H9 (cell line): Measurements from ENCODE around the gene LMTK2. TPM values are rescaled to one million over a fixed set of nuclear protein-coding genes. Genes with fewer than 3 reads are reported as not detected.

Experiments used
- DNase-seq: peaks from one replicate; pipeline ENCODE4 v3.0.0-alpha.2; 2017
- H2AFZ ChIP-seq: one replicate; pipeline ENCODE4 v1.6.1; 2013; ENCODE audit warnings: mild to moderate bottlenecking, low read length, control low read depth, moderate library complexity
- H2AK5ac ChIP-seq: 2 replicates; pipeline ENCODE4 v1.6.1; 2013; ENCODE audit warnings: low read length, control low read depth, mixed read lengths; ENCODE audit not compliant: insufficient read length
- H2BK120ac ChIP-seq: one replicate; pipeline ENCODE4 v1.6.1; 2013; ENCODE audit warnings: low read depth, mild to moderate bottlenecking, low read length, control low read depth, inconsistent platforms; ENCODE audit not compliant: poor library complexity, severe bottlenecking
- H2BK12ac ChIP-seq: 2 replicates; pipeline ENCODE4 v1.6.1; 2013; ENCODE audit warnings: low read length, control low read depth, mixed read lengths, low read depth; ENCODE audit not compliant: insufficient read length
- H2BK15ac ChIP-seq: 2 replicates; pipeline ENCODE4 v1.6.1; 2013; ENCODE audit warnings: low read depth, low read length, control low read depth
- H2BK20ac ChIP-seq: one replicate; pipeline ENCODE4 v1.6.1; 2013; ENCODE audit warnings: low read depth, mild to moderate bottlenecking, low read length, control low read depth, inconsistent platforms; ENCODE audit not compliant: poor library complexity, severe bottlenecking
- H2BK5ac ChIP-seq: 2 replicates; pipeline ENCODE4 v1.6.1; 2013; ENCODE audit warnings: low read length, control low read depth, mixed read lengths; ENCODE audit not compliant: insufficient read length
- H3K14ac ChIP-seq: 2 replicates; pipeline ENCODE4 v1.6.1; 2013; ENCODE audit warnings: low read length, control low read depth; ENCODE audit not compliant: insufficient read depth
- H3K18ac ChIP-seq: 2 replicates; pipeline ENCODE4 v1.6.1; 2013; ENCODE audit warnings: low read depth, mild to moderate bottlenecking, mixed read lengths, low read length, control low read depth; ENCODE audit not compliant: insufficient read length
- H3K23ac ChIP-seq: 2 replicates; pipeline ENCODE4 v1.6.1; 2013; ENCODE audit warnings: low read length, control low read depth, mixed read lengths, low read depth; ENCODE audit not compliant: insufficient read length
- H3K23me2 ChIP-seq: 2 replicates; pipeline ENCODE4 v1.6.1; 2013; ENCODE audit warnings: low read depth, mild to moderate bottlenecking, mixed read lengths, low read length, control low read depth; ENCODE audit not compliant: insufficient read length, poor library complexity, severe bottlenecking
- H3K27ac ChIP-seq: 2 replicates; pipeline ENCODE4 v1.5.1; 2013; ENCODE audit warnings: low read length, control low read depth, mixed read lengths, low read depth; ENCODE audit not compliant: insufficient read length
- H3K27me3 ChIP-seq: 2 replicates; pipeline ENCODE4 v1.6.1; 2013; ENCODE audit warnings: low read length, control low read depth, inconsistent platforms; ENCODE audit not compliant: insufficient read depth
- H3K4ac ChIP-seq: 2 replicates; pipeline ENCODE4 v1.6.1; 2013; ENCODE audit warnings: low read depth, mild to moderate bottlenecking, control low read depth, inconsistent platforms, low read length, moderate library complexity
- H3K4me1 ChIP-seq: 2 replicates; pipeline ENCODE4 v1.6.1; 2013; ENCODE audit warnings: low read length, control low read depth, inconsistent platforms; ENCODE audit not compliant: insufficient read depth
- H3K4me2 ChIP-seq: 2 replicates; pipeline ENCODE4 v1.6.1; 2013; ENCODE audit warnings: low read length, control low read depth, mixed read lengths; ENCODE audit not compliant: insufficient read length, insufficient read depth
- H3K56ac ChIP-seq: 2 replicates; pipeline ENCODE4 v1.6.1; 2013; ENCODE audit warnings: low read depth, mild to moderate bottlenecking, mixed read lengths, low read length, control low read depth; ENCODE audit not compliant: insufficient read length
- H3K79me1 ChIP-seq: 2 replicates; pipeline ENCODE4 v1.6.1; 2013; ENCODE audit warnings: low read depth, mild to moderate bottlenecking, moderate library complexity, low read length, control low read depth, inconsistent platforms; ENCODE audit not compliant: insufficient read depth, poor library complexity, severe bottlenecking
- H3K79me2 ChIP-seq: 2 replicates; pipeline ENCODE4 v1.6.1; 2013; ENCODE audit warnings: low read length, control low read depth, inconsistent platforms; ENCODE audit not compliant: insufficient read depth
- H3K9ac ChIP-seq: 2 replicates; pipeline ENCODE4 v1.6.1; 2013; ENCODE audit warnings: low read length, control low read depth, mixed read lengths; ENCODE audit not compliant: insufficient read length; ENCODE audit errors: extremely low read depth
- H3K9me3 ChIP-seq: one replicate; pipeline ENCODE4 v1.6.1; 2013; ENCODE audit warnings: low read depth, low read length, inconsistent platforms; ENCODE audit not compliant: control insufficient read depth
- H3T11ph ChIP-seq: one replicate; pipeline ENCODE4 v1.6.1; 2013; ENCODE audit warnings: mild to moderate bottlenecking, low read length, control low read depth, inconsistent platforms
- H4K20me1 ChIP-seq: one replicate; pipeline ENCODE4 v1.6.1; 2013; ENCODE audit not compliant: control insufficient read depth, insufficient read length, insufficient read depth
- H4K5ac ChIP-seq: 2 replicates; pipeline ENCODE4 v1.6.1; 2013; ENCODE audit warnings: low read depth, mild to moderate bottlenecking, mixed read lengths, low read length, control low read depth; ENCODE audit not compliant: insufficient read length
- H4K8ac ChIP-seq: replicated peaks from 2 replicates; pipeline ENCODE4 v1.6.1; 2013; ENCODE audit warnings: low read length, control low read depth, mixed read lengths, low read depth; ENCODE audit not compliant: insufficient read length
- H4K91ac ChIP-seq: 2 replicates; pipeline ENCODE4 v1.6.1; 2013; ENCODE audit warnings: low read depth, mild to moderate bottlenecking, moderate library complexity, mixed read lengths, low read length, control low read depth; ENCODE audit not compliant: insufficient read length
- H3K27ac Mint-ChIP-seq, 3 experiments: 2 replicates in 2 of 3; 3 replicates in 1 of 3; pipeline ENCODE4 v1.8.0; 2020 to 2021; ENCODE audit warnings: mixed read lengths in 3 of 3, mild to moderate bottlenecking in 1 of 3, moderate library complexity in 1 of 3
- H3K27me3 Mint-ChIP-seq: 2 replicates; pipeline ENCODE4 v1.8.0; 2021; ENCODE audit warnings: low read depth, mild to moderate bottlenecking, moderate library complexity, mixed read lengths
- H3K36me3 Mint-ChIP-seq, 3 experiments: 2 replicates in 2 of 3; 3 replicates in 1 of 3; pipeline ENCODE4 v1.8.0; 2020 to 2021; ENCODE audit warnings: low read depth in 3 of 3, mixed read lengths in 3 of 3; ENCODE audit not compliant: insufficient read depth in 1 of 3
- H3K4me1 Mint-ChIP-seq, 2 experiments: 2 replicates each; pipeline ENCODE4 v1.8.0; 2020; ENCODE audit warnings: mixed read lengths in 2 of 2
- H3K4me3 Mint-ChIP-seq, 2 experiments: 2 replicates in 1 of 2; 3 replicates in 1 of 2; pipeline ENCODE4 v1.8.0; 2020 to 2021; ENCODE audit warnings: mild to moderate bottlenecking in 2 of 2, mixed read lengths in 2 of 2, moderate library complexity in 1 of 2
- H3K9me3 Mint-ChIP-seq, 2 experiments: 2 replicates in 1 of 2; 3 replicates in 1 of 2; pipeline ENCODE4 v1.8.0; 2020; ENCODE audit warnings: mild to moderate bottlenecking in 2 of 2, mixed read lengths in 2 of 2, moderate library complexity in 1 of 2
- WGBS: extraction: QIAGEN DNeasy Blood & Tissue Kit; methylation state at CpG from one replicate; pipeline ENCODE4 v1.1.7; 2013; ENCODE audit warnings: missing lambda C conversion rate, low lambda C conversion rate, mixed read lengths; ENCODE audit not compliant: insufficient read length; ENCODE audit errors: extremely low coverage; 5-methylcytosine and 5-hydroxymethylcytosine counted together
- total RNA-seq: library from RNA; stranded (reverse); gene quantifications from 2 replicates; pipeline ENCODE4 v1.2.1, GENCODE V29; 2021
- TF ChIP-seq, protein P1 (sequence below): fragments of 200-600 bp; sonication (generic); conservative IDR thresholded peaks from 3 replicates; pipeline ENCODE4 v1.8.0; 2021; ENCODE audit warnings: antibody characterized with exemption, mild to moderate bottlenecking

Gene LMTK2
- total RNA-seq, 1 experiment from 2014 or later, result 24.9 TPM

DNA sequence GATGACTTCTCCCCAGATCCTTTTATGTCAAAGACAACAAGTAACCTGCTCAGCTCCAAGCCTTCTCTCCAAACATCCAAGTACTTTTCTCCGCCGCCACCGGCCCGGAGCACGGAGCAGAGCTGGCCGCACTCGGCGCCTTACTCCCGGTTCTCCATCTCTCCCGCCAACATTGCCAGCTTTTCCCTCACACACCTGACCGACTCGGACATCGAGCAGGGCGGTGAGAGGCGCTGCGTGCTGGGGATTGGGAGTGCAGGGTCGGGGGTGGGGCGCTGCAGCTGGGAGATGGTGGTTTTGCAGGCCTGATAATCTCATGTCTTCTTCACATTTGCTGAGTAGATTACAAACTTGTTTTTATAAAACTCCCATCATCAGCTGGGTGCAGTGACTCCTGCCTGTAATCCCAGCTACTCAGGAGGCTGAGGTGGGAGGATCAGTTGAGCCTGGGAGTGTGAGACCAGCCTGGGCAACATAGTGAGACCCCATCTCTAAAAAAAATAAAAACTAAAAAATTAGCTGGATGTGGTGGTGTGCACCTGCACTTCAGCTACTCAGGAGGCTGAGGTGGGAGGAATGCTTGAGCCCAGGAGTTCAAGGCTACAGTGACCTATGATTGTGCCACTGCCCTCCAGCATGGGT lies 97.4 kb downstream of the LMTK2 start:
- no CpG with 5 or more reads among the region's 18 CpGs for WGBS
- H3K4me1 ChIP-seq, result no peaks in the 10 kb centered on the region
- no peak overlapping the region for H4K8ac ChIP-seq
- H3K9ac ChIP-seq, result no peak overlapping the region
- no peak overlapping the region for H3K14ac ChIP-seq
- Mint-ChIP-seq H3K4me3 (no peak overlapping the region), H3K27me3 (no peaks in the 10 kb centered on the region), H3K9me3 (no peaks in the 10 kb centered on the region), H3K4me1 (no peaks in the 10 kb centered on the region), H3K27ac (no peak overlapping the region; a peak in 1 of 7 replicates), H3K36me3 (peaks cover 13 to 30% (median 30%) of the 10 kb centered on the region in 3 experiments; a peak in 6 of 7 replicates)
- H4K20me1 ChIP-seq, result no peaks in the 10 kb centered on the region
- no peak overlapping the region for H2BK15ac ChIP-seq
- no peak overlapping the region for H2BK120ac ChIP-seq
- TF ChIP-seq, protein P1, sequence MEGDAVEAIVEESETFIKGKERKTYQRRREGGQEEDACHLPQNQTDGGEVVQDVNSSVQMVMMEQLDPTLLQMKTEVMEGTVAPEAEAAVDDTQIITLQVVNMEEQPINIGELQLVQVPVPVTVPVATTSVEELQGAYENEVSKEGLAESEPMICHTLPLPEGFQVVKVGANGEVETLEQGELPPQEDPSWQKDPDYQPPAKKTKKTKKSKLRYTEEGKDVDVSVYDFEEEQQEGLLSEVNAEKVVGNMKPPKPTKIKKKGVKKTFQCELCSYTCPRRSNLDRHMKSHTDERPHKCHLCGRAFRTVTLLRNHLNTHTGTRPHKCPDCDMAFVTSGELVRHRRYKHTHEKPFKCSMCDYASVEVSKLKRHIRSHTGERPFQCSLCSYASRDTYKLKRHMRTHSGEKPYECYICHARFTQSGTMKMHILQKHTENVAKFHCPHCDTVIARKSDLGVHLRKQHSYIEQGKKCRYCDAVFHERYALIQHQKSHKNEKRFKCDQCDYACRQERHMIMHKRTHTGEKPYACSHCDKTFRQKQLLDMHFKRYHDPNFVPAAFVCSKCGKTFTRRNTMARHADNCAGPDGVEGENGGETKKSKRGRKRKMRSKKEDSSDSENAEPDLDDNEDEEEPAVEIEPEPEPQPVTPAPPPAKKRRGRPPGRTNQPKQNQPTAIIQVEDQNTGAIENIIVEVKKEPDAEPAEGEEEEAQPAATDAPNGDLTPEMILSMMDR, result no peak
- H2AFZ ChIP-seq, result no peak overlapping the region
- no peak overlapping the region for H3K18ac ChIP-seq
- no peak overlapping the region for H2BK5ac ChIP-seq
- no peak overlapping the region for H4K5ac ChIP-seq
- no peak overlapping the region for H2BK12ac ChIP-seq
- no peak overlapping the region for H2AK5ac ChIP-seq
- no peaks in the 10 kb centered on the region for H3K79me1 ChIP-seq
- no peak overlapping the region for H4K91ac ChIP-seq
- H3T11ph ChIP-seq, result no peak overlapping the region
- no peaks in the 10 kb centered on the region for H3K23me2 ChIP-seq
- H2BK20ac ChIP-seq, result no peak overlapping the region
- 0 out of 2 replicates have a peak, but pooled peaks cover 3% of the 10 kb centered on the region for H3K79me2 ChIP-seq
- no peaks in the 10 kb centered on the region for H3K27me3 ChIP-seq
- DNase-seq, result no peak
- H3K23ac ChIP-seq, result no peak overlapping the region
- no peak overlapping the region for H3K4me2 ChIP-seq
- H3K56ac ChIP-seq, result no peak overlapping the region
- H3K4ac ChIP-seq, result no peak overlapping the region
- no peaks in the 10 kb centered on the region for H3K9me3 ChIP-seq
- no peak overlapping the region for H3K27ac ChIP-seq
